Measurements from ENCODE around the gene DAZAP1. TPM values are rescaled to one million over a fixed set of nuclear protein-coding genes. Genes with fewer than 3 reads are reported as not detected.

Gene DAZAP1
- total RNA-seq, 1 experiment from 2014 or later, result 229 TPM

DNA sequence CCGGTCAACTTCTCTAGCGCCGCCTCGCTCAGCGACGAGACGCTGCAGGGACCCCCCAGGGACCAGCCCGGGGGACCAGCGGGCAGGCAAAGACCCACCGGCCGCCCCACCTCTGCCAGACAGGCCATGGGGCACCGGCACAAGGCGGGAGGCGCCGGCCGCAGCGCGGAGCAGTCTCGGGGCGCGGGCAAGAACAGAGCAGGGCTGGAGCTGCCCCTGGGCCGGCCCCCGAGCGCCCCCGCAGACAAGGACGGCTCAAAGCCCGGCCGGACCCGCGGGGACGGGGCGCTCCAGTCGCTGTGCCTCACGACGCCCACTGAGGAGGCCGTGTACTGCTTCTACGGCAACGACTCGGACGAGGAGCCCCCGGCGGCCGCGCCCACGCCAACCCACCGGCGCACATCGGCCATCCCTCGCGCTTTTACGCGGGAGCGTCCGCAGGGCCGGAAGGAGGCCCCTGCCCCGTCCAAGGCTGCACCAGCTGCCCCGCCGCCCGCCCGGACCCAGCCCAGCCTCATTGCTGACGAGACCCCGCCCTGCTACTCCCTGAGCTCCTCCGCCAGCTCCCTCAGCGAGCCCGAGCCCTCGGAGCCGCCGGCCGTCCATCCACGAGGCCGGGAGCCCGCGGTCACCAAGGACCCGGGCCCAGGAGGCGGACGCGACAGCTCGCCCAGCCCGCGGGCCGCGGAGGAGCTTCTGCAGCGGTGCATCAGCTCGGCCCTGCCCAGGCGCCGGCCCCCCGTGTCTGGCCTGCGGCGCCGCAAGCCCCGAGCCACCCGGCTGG, 60.3 kb downstream of the DAZAP1 start:
- Histone ChIP-seq H3K36me3 (ENCODE audit: insufficient read depth, low read length, poor library complexity, severe bottlenecking) (no peaks in the 10 kb centered on the region), H3K27me3 (replicated peaks; ENCODE audit: insufficient read depth, low read depth, low read length, poor library complexity) (peaks cover 65% of the 10 kb centered on the region), H3K4me1 (ENCODE audit: insufficient read depth, low read length, poor library complexity, severe bottlenecking) (peaks cover 24% of the 10 kb centered on the region), H3K9me3 (ENCODE audit: low read depth, low read length, poor library complexity, severe bottlenecking) (no peaks in the 10 kb centered on the region), H3K27ac (ENCODE audit: low read depth, low read length, poor library complexity, severe bottlenecking) (no peak overlapping the region), H3K4me3 (ENCODE audit: low read depth, low read length, poor library complexity, severe bottlenecking) (no peak overlapping the region)
- ChIA-PET POLR2A (ENCODE audit: low non-redundant PET) (no interaction called here), CTCF (no interaction called here)
- intact Hi-C loops (cut with micrococcal nuclease; ENCODE audit: unreplicated experiment), result no loop called here
- TF ChIP-seq, protein P1, sequence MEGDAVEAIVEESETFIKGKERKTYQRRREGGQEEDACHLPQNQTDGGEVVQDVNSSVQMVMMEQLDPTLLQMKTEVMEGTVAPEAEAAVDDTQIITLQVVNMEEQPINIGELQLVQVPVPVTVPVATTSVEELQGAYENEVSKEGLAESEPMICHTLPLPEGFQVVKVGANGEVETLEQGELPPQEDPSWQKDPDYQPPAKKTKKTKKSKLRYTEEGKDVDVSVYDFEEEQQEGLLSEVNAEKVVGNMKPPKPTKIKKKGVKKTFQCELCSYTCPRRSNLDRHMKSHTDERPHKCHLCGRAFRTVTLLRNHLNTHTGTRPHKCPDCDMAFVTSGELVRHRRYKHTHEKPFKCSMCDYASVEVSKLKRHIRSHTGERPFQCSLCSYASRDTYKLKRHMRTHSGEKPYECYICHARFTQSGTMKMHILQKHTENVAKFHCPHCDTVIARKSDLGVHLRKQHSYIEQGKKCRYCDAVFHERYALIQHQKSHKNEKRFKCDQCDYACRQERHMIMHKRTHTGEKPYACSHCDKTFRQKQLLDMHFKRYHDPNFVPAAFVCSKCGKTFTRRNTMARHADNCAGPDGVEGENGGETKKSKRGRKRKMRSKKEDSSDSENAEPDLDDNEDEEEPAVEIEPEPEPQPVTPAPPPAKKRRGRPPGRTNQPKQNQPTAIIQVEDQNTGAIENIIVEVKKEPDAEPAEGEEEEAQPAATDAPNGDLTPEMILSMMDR (conservative IDR thresholded peaks at IDR 0.05; ENCODE audit: low read depth, low read length), result no peak
- TF ChIP-seq EZH2 (IDR thresholded peaks at IDR 0.05; ENCODE audit: borderline replicate concordance, low read depth, low read length, poor library complexity, severe bottlenecking), result peak; percentile 71
- DNase-seq (ENCODE audit: low spot score), result no peak
- BruUV-seq (replicated peaks), result no TSS peak

DNA sequence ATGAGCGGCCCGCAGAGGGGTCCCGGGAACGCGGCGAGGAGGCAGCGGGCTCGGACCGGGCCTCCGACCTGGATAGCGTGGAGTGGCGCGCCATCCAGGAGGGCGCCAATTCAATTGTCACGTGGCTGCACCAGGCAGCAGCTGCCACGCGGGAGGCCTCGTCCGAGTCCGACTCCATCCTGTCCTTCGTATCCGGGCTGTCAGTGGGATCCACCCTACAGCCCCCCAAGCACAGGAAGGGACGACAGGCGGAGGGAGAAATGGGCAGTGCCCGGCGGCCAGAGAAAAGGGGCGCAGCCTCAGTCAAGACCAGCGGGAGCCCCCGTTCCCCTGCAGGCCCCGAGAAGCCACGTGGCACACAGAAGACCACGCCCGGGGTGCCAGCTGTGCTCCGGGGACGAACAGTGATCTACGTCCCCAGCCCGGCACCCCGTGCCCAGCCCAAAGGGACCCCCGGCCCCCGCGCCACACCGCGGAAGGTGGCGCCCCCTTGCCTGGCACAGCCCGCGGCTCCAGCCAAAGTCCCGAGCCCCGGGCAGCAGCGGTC, 61.0 kb downstream of the DAZAP1 start:
- Histone ChIP-seq H3K27ac (ENCODE audit: low read depth, low read length, poor library complexity, severe bottlenecking) (no peak overlapping the region), H3K4me3 (ENCODE audit: low read depth, low read length, poor library complexity, severe bottlenecking) (no peak overlapping the region), H3K36me3 (ENCODE audit: insufficient read depth, low read length, poor library complexity, severe bottlenecking) (no peaks in the 10 kb centered on the region), H3K9me3 (ENCODE audit: low read depth, low read length, poor library complexity, severe bottlenecking) (no peaks in the 10 kb centered on the region), H3K27me3 (replicated peaks; ENCODE audit: insufficient read depth, low read depth, low read length, poor library complexity) (peaks cover 65% of the 10 kb centered on the region), H3K4me1 (ENCODE audit: insufficient read depth, low read length, poor library complexity, severe bottlenecking) (peaks cover 24% of the 10 kb centered on the region)
- ChIA-PET POLR2A (ENCODE audit: low non-redundant PET) (no interaction called here), CTCF (no interaction called here)
- BruUV-seq (replicated peaks), result no TSS peak
- TF ChIP-seq EZH2 (IDR thresholded peaks at IDR 0.05; ENCODE audit: borderline replicate concordance, low read depth, low read length, poor library complexity, severe bottlenecking), result peak; percentile 72
- TF ChIP-seq, protein P1 (conservative IDR thresholded peaks at IDR 0.05; ENCODE audit: low read depth, low read length), result no peak
- DNase-seq (ENCODE audit: low spot score), result no peak
- intact Hi-C loops (cut with micrococcal nuclease; ENCODE audit: unreplicated experiment), result no loop called here

DNA sequence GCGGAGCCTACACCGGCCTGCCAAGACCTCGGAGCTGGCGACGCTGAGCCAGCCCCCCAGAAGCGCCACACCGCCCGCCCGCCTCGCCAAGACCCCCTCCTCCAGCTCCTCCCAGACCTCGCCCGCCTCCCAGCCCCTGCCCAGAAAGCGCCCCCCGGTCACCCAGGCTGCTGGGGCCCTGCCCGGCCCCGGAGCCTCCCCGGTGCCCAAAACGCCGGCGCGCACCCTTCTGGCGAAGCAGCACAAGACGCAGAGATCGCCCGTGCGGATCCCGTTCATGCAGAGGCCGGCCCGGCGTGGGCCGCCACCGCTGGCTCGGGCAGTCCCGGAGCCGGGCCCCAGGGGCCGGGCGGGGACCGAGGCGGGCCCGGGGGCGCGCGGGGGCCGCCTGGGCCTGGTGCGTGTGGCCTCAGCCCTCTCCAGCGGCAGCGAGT, 61.5 kb downstream of the DAZAP1 start:
- TF ChIP-seq, protein P1 (conservative IDR thresholded peaks at IDR 0.05; ENCODE audit: low read depth, low read length), result 0 out of 2 replicates have a peak, but pooled peaks have one; percentile 25
- TF ChIP-seq EZH2 (IDR thresholded peaks at IDR 0.05; ENCODE audit: borderline replicate concordance, low read depth, low read length, poor library complexity, severe bottlenecking), result peak; percentile 55
- Histone ChIP-seq H3K27me3 (replicated peaks; ENCODE audit: insufficient read depth, low read depth, low read length, poor library complexity) (peaks cover 65% of the 10 kb centered on the region), H3K4me1 (ENCODE audit: insufficient read depth, low read length, poor library complexity, severe bottlenecking) (peaks cover 24% of the 10 kb centered on the region), H3K9me3 (ENCODE audit: low read depth, low read length, poor library complexity, severe bottlenecking) (no peaks in the 10 kb centered on the region), H3K27ac (ENCODE audit: low read depth, low read length, poor library complexity, severe bottlenecking) (no peak overlapping the region), H3K4me3 (ENCODE audit: low read depth, low read length, poor library complexity, severe bottlenecking) (no peak overlapping the region), H3K36me3 (ENCODE audit: insufficient read depth, low read length, poor library complexity, severe bottlenecking) (no peaks in the 10 kb centered on the region)
- intact Hi-C loops (cut with micrococcal nuclease; ENCODE audit: unreplicated experiment), result no loop called here
- CTCF ChIA-PET, result no interaction called here
- peak; percentile 65 for DNase-seq (ENCODE audit: low spot score)
- POLR2A ChIA-PET (ENCODE audit: low non-redundant PET), result interaction anchor here (0.6 kb wide), 1 partner anchor 15 kb away, joined by 3 read pairs; no protein-coding TSS in a partner anchor
- no TSS peak for BruUV-seq (replicated peaks)
